Kidney glomerular epithelial cell (primary cell): ENCODE measurements around the gene MTA2.
A peak's percentile ranks its signal among the peaks of the same experiment; 100 is the strongest.
"Not testable (repeated sequence)": the region's sequence is repeated elsewhere in the genome, so short reads cannot be mapped to it uniquely, and the experiment has no call there.

Experiments used
- DNase-seq: peaks from one replicate; lab custom pipeline; 2025; lab: John Stamatoyannopoulos, UW

The MTA2 gene

GRCh38 chr11:62592146-62592815 lies 9.4 kb downstream of the MTA2 start:
- DNase-seq: no peak

DNA sequence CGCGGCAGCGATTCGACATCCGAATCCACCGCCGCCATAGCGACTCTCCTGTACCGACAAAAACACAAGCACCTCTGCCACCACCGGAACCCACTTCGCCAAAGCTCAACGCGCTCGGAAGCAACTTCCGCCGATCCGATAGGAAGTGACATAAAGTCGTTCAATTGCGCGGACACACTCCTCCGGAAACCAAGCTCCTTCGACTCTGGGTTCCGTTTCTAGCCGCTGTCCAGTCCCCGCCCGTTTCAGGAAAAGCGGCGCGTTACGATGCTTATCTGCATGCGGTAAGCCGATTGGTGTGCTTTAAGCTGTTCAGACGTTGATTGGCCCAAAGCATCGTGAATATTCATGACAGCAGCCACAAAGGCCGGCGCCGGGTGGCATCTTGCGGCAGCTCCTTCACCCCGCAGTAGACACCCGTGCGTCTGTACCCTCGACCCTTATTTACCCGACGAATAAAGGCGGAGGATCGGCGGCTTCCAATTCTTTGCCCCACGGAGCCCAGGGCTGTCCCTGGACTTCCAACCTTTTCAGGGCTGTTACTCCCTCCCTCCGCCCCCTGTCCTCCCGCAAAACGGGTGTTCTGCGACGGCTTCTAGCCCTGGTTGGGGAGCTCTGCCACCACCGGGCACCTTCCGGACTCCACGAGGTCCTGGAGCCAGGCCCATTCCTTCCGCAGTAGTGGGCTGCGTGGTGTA lies 10.1 kb downstream of the MTA2 start, which contains the start of gene TUT1:
Gene TUT1 (minus strand): TSS at position 76 of the 698 bp plus-strand sequence. CDS start 38 bp downstream, at position 38.
- peak; percentile 99 for DNase-seq

DNA sequence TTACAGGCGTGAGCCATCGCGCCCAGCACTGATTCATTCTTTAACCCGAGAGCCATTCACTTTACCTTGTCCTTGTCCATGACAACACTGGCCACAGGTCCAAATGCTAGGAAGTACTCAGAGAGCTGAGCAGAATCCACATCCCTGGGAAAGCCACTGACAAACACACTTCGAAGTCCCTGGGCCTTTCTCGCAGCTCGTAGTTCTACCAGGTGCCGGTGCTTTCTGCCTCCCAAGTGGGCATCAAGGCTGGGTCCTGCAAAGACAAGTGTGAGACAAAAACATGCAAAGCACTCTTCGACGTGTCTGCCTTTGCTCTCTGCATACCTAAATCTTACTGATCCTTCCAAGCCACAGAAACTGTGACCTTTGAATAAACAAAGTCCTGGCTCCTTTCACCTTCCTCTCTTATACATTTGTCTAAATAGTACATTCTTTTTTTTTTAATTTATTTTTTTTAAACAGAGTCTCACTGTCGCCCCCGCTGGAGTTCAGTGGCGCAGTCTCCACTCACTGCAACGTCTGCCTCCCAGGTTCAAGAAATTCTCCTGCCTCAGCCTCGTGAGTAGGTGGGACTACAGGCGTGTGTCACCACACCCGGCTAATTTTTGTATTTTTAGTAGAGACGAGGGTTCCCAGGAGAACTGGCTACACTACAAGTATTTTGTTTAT lies 12.6 kb downstream of the MTA2 start:
- DNase-seq: no peak

DNA sequence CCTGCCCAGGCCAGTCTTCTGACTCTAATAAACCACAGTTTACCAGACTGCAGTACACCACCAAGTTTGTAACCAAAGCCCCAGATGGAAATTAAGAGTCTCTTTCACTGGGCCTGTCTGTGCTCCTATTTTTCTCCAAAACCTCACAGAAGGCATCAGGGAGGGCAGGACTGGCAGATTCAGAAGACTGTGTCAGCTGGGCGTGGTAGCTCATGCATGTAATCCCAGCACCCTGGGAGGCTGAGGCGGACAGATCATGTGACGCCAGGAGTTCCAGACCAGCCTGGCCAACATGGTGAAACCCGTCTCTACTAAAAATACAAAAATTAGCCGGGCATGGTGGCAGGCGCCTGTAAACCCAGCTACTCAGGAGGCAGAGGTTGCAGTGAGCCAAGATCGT lies 16.3 kb downstream of the MTA2 start:
- not testable (repeated sequence) for DNase-seq

DNA sequence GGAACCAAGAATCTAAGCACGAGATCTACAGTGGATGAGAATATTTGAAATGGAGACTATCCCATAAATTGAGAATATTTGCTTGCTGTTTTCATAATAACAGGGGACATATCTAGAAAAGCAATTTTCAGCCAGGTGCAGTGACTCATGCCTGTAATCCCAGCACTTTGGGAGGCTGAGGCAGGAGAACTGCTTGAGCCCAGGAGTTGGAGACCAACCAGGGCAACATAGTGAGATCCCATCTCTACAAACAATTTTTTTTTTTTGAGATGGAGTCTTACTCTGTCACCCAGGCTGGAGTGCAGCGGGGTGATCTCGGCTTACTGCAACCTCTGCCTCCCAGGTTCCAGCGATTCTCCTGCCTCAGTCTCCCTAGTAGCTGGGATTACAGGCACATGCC lies 19.9 kb downstream of the MTA2 start:
- DNase-seq: not testable (repeated sequence)

- no peak for DNase-seq
These were observed 20.5 kb downstream of the MTA2 start for GRCh38 chr11:62580959-62581715.

DNA sequence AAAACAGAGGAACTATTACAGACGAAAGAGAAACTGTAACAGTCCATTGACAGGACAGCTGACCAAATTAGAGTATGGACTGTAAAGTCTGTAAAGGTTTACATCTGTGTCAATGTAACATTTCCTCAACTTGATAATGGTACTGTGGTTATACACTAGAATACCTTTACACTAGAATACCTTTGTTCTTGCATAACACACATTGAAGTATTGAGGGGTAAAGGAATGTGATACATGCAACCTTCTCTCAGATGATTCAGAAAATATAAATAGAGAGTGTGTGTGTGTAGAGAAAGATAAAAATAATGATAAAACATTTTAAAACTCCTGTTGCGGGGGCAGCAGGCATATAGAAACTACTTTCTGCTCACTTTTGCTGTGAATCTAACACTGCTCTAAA lies 22.4 kb downstream of the MTA2 start:
- DNase-seq: peak; percentile 53

- DNase-seq: no peak
These were observed 23.1 kb downstream of the MTA2 start for GRCh38 chr11:62578541-62578940.

DNA sequence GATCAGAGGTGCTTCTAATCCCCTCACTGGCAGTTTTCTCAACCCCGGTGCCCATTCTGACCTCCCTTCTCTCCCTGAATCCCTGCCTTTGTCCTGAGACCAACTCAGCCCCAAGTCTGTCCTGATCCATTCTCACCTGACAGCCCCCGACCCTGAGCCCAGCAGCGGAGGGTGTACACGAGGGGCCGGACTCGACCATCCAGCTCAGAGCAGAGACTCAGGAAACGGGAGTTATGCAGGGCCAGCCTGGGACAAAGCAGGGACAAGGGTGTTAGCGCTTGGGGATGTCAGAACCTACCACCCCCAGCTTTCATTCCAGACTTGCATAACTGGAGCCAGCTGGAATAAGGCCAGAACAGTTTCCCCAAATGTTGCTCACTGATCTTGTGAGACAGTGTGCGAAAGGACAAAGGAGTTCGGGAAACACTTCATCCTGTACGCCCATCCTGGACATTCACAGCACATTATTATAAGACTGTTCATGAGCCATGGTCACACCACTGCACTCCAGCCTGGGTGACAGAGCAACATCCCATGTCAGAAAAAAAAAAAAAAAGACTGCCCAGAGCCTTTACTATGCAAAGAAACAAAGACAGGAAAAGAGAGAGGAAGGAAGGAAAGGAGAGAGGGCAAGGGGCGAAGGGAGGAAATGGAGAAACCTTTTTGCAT lies 24.5 kb downstream of the MTA2 start:
- no peak for DNase-seq

DNA sequence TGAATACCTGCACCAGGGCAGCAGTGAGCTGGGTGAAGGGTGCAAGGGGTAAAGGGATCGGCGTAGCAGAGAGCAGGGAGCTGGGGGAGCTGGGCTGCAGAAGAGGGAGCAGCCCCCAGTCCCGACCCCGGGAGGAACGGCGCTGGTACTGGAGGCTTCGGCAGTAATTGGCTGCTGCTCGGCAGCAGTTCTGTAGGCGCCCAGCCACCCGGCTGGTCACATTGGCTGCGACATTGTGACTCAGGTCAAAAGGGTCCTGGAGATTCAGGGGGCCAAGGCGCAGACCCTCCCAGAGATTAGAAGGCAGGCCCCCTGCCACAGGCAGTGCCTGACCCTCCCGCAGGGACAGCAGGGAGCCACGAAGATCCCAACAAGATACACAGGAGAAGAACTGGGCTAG lies 25.8 kb downstream of the MTA2 start:
- no peak for DNase-seq

- DNase-seq: no peak
These were observed 26.5 kb downstream of the MTA2 start for GRCh38 chr11:62575156-62575555.

DNA sequence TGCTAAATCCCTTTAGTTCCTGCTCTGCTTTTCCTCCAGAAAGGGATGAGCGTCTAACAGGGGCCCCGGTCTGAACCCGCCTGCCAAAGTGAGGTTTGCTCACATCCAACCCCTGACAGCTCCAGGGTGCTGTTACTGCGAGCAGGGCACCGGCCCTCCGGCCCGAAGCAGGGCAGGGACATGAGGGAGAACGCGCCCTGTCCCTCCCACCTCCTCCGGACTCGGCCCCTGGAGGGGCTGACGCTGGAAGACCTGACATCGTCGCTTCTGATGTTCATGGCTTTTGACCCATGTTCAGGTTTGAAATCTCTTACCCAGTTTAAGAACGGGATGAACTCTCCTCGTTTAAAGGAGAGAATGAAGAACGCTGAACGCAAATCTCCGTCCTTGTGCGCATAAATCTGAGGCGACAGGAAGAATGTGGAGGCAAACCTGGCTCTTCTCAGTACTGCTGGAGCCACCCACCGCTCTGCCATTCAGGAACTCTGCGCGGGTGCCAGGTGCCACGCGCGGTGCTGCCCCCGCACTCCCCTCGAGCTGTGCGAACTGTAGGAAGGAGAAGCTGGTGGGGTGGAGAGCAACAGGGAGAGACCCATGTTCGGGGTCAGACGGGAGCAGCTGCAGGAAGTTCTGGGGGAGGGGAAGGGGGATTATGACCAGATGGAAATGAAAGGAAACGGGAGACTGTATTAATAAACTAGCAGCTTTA lies 27.1 kb downstream of the MTA2 start:
- DNase-seq: no peak

GRCh38 chr11:62573592-62574362 lies 27.9 kb downstream of the MTA2 start, which contains the start of gene EEF1G:
TSS of gene EEF1G (minus strand) at chr11:62573891. CDS start at chr11:62573842, 49 bp downstream.
- DNase-seq: peak; percentile 99

DNA sequence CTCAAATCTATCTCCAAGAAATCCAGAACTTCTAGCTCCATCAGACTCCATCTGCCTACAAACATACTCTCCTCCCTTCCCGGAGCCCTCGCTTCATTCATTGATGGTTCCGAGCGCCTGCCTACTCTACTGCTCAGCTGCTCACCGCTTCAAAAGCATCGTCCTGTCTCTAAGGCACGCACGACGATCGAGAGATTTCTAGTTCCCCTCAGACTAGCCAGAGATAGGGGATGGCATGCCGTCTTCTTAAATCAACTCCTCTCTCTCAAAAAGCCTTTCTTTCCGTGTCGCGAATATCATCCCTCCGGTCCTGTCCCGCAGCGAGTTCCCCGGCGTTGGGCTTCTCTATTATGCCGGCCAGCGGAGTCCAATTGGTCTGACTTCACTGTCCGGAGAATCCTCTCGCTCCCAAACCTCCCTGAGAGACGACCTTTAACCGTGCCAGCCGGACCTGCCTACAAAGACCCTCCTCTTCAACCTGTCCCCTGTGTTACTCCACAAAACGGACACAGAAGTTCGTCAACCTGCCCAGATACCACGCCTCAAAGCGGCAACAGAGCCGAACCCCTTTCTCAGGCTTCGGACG lies 28.6 kb downstream of the MTA2 start:
- DNase-seq: no peak

- no peak for DNase-seq
These were observed 29.2 kb downstream of the MTA2 start for GRCh38 chr11:62572431-62572830.

- not testable (repeated sequence) for DNase-seq
These were observed 30.2 kb downstream of the MTA2 start for GRCh38 chr11:62571493-62571892.

DNA sequence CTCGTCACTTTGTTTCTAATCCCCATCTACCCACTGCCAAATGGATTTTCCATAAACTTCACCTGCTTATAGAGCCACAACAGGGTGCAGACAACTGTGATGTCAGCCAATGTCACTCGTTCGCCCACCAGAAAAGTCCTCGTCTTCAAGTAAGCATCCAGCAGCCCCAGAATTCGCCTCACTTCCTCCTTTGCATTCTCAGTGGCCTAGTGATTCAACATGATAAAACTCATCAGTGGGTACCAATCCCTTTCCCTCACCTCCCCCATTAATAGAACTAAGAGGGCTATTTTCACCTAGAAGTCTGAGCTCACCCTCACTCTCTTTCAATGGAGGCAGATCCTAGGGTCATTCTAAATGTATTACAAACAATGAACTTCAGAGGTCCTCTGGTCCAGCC lies 30.8 kb downstream of the MTA2 start:
- DNase-seq: not testable (repeated sequence)

- DNase-seq: no peak
These were observed 32.1 kb downstream of the MTA2 start for GRCh38 chr11:62569611-62570010.

GRCh38 chr11:62567018-62567633 lies 34.5 kb downstream of the MTA2 start:
- no peak for DNase-seq
